ENCODE data around the gene FUBP3.

FUBP3 gene

GRCh38 chr9:130660683-130661450, 81.5 kb downstream of the FUBP3 start:
- Histone ChIP-seq H3K36me3 (ENCODE audit: insufficient read depth, low read length) (no peaks in the 10 kb centered on the region), H3K9me3 (ENCODE audit: low read length) (no peaks in the 10 kb centered on the region), H3K4me3 (ENCODE audit: low read depth in 1 of 2, low read length in 2 of 2) (no peak overlapping the region), H3K27me3 (ENCODE audit: control insufficient read depth in 1 of 2, insufficient read depth in 2 of 2, low read length in 2 of 2) (peaks cover 48 to 82% of the 10 kb centered on the region in 2 donors), H3K9ac (ENCODE audit: low read length) (no peak overlapping the region), H3K27ac (ENCODE audit: low read depth, low read length) (no peak overlapping the region), H3K4me1 (ENCODE audit: insufficient read depth, low read length) (peaks cover 20% of the 10 kb centered on the region)

GRCh38 chr9:130661451-130662098, 82.2 kb downstream of the FUBP3 start:
- Histone ChIP-seq H3K4me1 (ENCODE audit: insufficient read depth, low read length) (peaks cover 24% of the 10 kb centered on the region), H3K27me3 (ENCODE audit: control insufficient read depth in 1 of 2, insufficient read depth in 2 of 2, low read length in 2 of 2) (peaks cover 52 to 85% of the 10 kb centered on the region in 2 donors), H3K36me3 (ENCODE audit: insufficient read depth, low read length) (no peaks in the 10 kb centered on the region), H3K4me3 (ENCODE audit: low read depth in 1 of 2, low read length in 2 of 2) (no peak overlapping the region), H3K9me3 (ENCODE audit: low read length) (no peaks in the 10 kb centered on the region), H3K9ac (ENCODE audit: low read length) (no peak overlapping the region), H3K27ac (ENCODE audit: low read depth, low read length) (no peak overlapping the region)

- Histone ChIP-seq H3K4me1 (ENCODE audit: insufficient read depth, low read length) (peaks cover 24% of the 10 kb centered on the region), H3K27ac (ENCODE audit: low read depth, low read length) (no peak overlapping the region), H3K4me3 (ENCODE audit: low read depth in 1 of 2, low read length in 2 of 2) (peak overlapping the region in 1 of 2 donors; percentile 16), H3K27me3 (ENCODE audit: control insufficient read depth in 1 of 2, insufficient read depth in 2 of 2, low read length in 2 of 2) (peaks cover 58 to 93% of the 10 kb centered on the region in 2 donors), H3K36me3 (ENCODE audit: insufficient read depth, low read length) (no peaks in the 10 kb centered on the region), H3K9me3 (ENCODE audit: low read length) (no peaks in the 10 kb centered on the region), H3K9ac (ENCODE audit: low read length) (no peak overlapping the region)
These were observed 83.0 kb downstream of the FUBP3 start for GRCh38 chr9:130662099-130662969.

DNA sequence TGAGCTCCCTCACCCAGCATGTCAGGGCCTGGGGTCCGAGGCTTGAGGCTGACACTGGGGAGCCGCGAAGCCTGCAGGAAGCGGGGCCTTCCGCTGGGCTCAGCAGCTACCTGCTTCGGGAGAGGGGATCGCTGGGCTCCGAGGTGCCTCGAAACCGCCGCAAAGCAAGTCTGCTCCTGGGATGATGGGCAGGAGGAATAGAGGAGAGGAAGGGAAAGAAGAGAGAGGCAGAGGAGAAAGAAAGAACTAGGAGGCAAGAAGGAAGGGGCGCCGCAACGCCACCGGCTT, 83.5 kb downstream of the FUBP3 start:
- Histone ChIP-seq H3K9ac (ENCODE audit: low read length) (no peak overlapping the region), H3K27me3 (ENCODE audit: control insufficient read depth in 1 of 2, insufficient read depth in 2 of 2, low read length in 2 of 2) (peaks cover 64 to 95% of the 10 kb centered on the region in 2 donors), H3K36me3 (ENCODE audit: insufficient read depth, low read length) (no peaks in the 10 kb centered on the region), H3K4me1 (ENCODE audit: insufficient read depth, low read length) (peaks cover 24% of the 10 kb centered on the region), H3K9me3 (ENCODE audit: low read length) (no peaks in the 10 kb centered on the region), H3K4me3 (ENCODE audit: low read depth in 1 of 2, low read length in 2 of 2) (peak overlapping the region in 1 of 2 donors; percentile 16), H3K27ac (ENCODE audit: low read depth, low read length) (no peak overlapping the region)

GRCh38 chr9:130663258-130663976, 84.0 kb downstream of the FUBP3 start:
- peaks cover 63 to 90% of the 10 kb centered on the region in 2 donors for H3K27me3 ChIP-seq (ENCODE audit: control insufficient read depth in 1 of 2, insufficient read depth in 2 of 2, low read length in 2 of 2)
- no peak overlapping the region for H3K9ac ChIP-seq (ENCODE audit: low read length)
- H3K27ac ChIP-seq (ENCODE audit: low read depth, low read length) = no peak overlapping the region
- H3K4me1 ChIP-seq (ENCODE audit: insufficient read depth, low read length) = peaks cover 24% of the 10 kb centered on the region
- H3K4me3 ChIP-seq (ENCODE audit: low read depth in 1 of 2, low read length in 2 of 2) = peak overlapping the region in 1 of 2 donors; percentile 16
- H3K36me3 ChIP-seq (ENCODE audit: insufficient read depth, low read length) = no peaks in the 10 kb centered on the region
- H3K9me3 ChIP-seq (ENCODE audit: low read length) = no peaks in the 10 kb centered on the region

DNA sequence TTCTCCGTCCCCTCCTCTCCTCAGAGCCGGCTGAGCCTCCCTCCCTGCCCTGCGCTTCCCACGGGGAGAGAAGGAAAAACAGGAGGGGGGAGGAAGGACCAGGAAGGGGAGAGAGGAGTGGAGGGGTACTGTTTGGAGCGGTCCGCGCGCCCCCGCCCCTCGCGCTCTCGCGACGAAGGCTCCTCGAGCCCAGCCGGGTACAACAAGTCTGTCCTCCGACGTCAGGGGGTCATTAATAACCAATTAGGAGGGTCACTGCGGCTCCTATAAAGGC, 84.5 kb downstream of the FUBP3 start:
- no peak overlapping the region for H3K9ac ChIP-seq (ENCODE audit: low read length)
- H3K4me1 ChIP-seq (ENCODE audit: insufficient read depth, low read length) = peaks cover 24% of the 10 kb centered on the region

DNA sequence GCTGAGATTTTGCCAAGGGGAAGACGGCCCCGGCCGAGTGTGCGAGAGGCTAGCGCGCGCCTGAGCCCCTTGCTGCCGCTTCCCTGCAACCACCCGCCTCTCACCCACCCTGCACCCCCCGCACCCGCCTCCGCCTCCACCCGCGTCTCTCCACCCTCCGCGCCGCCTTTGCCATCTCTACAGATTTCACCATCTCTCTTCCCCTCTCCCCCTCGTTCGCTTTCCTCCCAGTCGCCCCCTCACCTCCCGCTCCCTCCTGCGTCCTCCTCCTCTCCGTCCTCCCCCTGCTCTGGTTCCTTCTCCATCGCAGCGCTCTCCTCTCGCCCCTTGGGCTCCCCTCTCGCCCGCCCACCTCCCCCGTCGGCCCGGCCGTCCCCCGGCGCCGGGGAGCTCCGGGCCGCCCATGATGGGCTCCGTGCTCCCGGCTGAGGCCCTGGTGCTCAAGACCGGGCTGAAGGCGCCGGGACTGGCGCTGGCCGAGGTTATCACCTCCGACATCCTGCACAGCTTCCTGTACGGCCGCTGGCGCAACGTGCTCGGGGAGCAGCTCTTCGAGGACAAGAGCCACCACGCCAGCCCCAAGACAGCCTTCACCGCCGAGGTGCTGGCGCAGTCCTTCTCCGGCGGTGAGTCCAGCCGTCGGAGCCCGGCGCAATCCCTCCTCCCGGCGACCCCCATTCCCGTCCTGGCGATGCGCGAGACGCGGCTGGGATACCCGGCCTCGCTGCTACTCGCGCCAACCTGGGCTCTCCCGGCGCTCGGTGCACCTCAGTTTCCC, 85.1 kb downstream of the FUBP3 start, which contains the start of gene PRDM12:
PRDM12 (plus strand) TSS at position 344 of the 778 bp plus-strand sequence; CDS start at position 404, 60 bp downstream.
- Histone ChIP-seq H3K4me3 (ENCODE audit: low read depth in 1 of 2, low read length in 2 of 2) (peak within 1 kb of the TSS in 1 of 2 donors; percentile 16), H3K9ac (ENCODE audit: low read length) (no peak within 1 kb of the TSS), H3K27ac (ENCODE audit: low read depth, low read length) (no peak within 1 kb of the TSS), H3K4me1 (ENCODE audit: insufficient read depth, low read length) (peaks cover 24% of the 10 kb centered on the region), H3K36me3 (ENCODE audit: insufficient read depth, low read length) (no peaks in the 10 kb centered on the region), H3K9me3 (ENCODE audit: low read length) (no peaks in the 10 kb centered on the region), H3K27me3 (ENCODE audit: control insufficient read depth in 1 of 2, insufficient read depth in 2 of 2, low read length in 2 of 2) (peaks cover 53 to 79% of the 10 kb centered on the region in 2 donors)

More for the DNA sequence above, 84.5 kb downstream of the FUBP3 start:
- no peaks in the 10 kb centered on the region for H3K9me3 ChIP-seq (ENCODE audit: low read length)
- no peak overlapping the region for H3K27ac ChIP-seq (ENCODE audit: low read depth, low read length)
- H3K4me3 ChIP-seq (ENCODE audit: low read depth in 1 of 2, low read length in 2 of 2) = no peak overlapping the region
- H3K27me3 ChIP-seq (ENCODE audit: control insufficient read depth in 1 of 2, insufficient read depth in 2 of 2, low read length in 2 of 2) = peaks cover 58 to 85% of the 10 kb centered on the region in 2 donors
- H3K36me3 ChIP-seq (ENCODE audit: insufficient read depth, low read length) = no peaks in the 10 kb centered on the region

GRCh38 chr9:130665029-130665430, 85.7 kb downstream of the FUBP3 start:
- H3K27me3 ChIP-seq (ENCODE audit: control insufficient read depth in 1 of 2, insufficient read depth in 2 of 2, low read length in 2 of 2) = peaks cover 53 to 73% of the 10 kb centered on the region in 2 donors
- peaks cover 24% of the 10 kb centered on the region for H3K4me1 ChIP-seq (ENCODE audit: insufficient read depth, low read length)
- H3K36me3 ChIP-seq (ENCODE audit: insufficient read depth, low read length) = no peaks in the 10 kb centered on the region
- H3K27ac ChIP-seq (ENCODE audit: low read depth, low read length) = no peak overlapping the region
- no peak overlapping the region for H3K9ac ChIP-seq (ENCODE audit: low read length)
- H3K9me3 ChIP-seq (ENCODE audit: low read length) = no peaks in the 10 kb centered on the region
- H3K4me3 ChIP-seq (ENCODE audit: low read depth in 1 of 2, low read length in 2 of 2) = no peak overlapping the region

DNA sequence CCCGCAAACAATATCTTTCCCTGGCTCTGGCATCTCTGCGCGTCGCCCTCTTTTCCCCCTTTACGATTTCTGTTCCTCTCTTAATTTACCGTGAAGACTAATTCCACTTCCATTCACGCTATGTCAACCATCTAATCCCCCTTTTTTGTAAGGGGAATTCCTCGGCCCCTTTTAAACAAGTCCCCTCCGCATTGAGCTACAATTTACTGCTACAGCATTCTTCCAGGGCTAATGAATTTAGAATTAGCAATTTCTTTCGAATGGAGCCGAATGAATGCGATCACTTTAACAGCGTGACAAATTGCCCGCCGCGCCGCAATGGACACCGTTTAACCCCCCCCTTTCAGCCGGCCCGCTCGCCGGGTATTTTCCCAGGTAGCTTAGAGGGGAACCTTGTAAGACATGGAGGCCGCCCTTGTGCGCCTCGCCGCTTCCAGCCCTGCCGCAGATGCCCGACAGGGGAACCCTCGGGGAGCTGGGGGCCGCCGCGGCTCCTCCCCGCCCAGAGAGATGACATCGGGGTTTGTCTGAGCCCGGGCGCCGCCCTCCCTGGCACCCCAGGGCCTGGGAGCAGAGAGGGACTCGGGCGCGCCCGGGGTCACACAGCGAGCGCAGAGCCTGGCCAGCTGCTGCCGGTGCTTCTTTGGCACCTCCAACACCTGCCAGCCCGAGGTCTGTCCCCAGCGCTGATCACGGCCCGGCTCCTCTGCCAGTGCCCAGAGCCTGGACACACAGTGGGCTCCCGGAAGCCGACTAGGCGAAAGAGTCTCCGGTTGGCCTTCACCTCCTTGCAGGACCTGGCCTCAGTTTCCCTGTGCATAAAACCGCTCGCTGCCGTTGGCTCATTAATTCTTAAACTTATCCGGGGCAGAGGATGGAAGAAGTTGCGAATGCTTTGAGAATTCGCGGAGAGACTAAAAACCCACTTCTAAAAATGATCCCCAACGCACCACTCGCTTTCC, 86.3 kb downstream of the FUBP3 start:
- Histone ChIP-seq H3K9ac (ENCODE audit: low read length) (no peak overlapping the region), H3K9me3 (ENCODE audit: low read length) (no peaks in the 10 kb centered on the region), H3K27ac (ENCODE audit: low read depth, low read length) (no peak overlapping the region), H3K4me1 (ENCODE audit: insufficient read depth, low read length) (peaks cover 24% of the 10 kb centered on the region), H3K27me3 (ENCODE audit: control insufficient read depth in 1 of 2, insufficient read depth in 2 of 2, low read length in 2 of 2) (peaks cover 53 to 67% of the 10 kb centered on the region in 2 donors), H3K36me3 (ENCODE audit: insufficient read depth, low read length) (no peaks in the 10 kb centered on the region), H3K4me3 (ENCODE audit: low read depth in 1 of 2, low read length in 2 of 2) (no peak overlapping the region)
